ENCODE measurements around the gene CDH4. TPM values are rescaled to one million over a fixed set of nuclear protein-coding genes. Genes with fewer than 3 reads are reported as not detected.

The CDH4 gene
- total and polyA plus RNA-seq, 2 of the 13 experiments (the other 11 are each of a cell fraction or from before 2014, with no cell fraction given) = not detected

DNA sequence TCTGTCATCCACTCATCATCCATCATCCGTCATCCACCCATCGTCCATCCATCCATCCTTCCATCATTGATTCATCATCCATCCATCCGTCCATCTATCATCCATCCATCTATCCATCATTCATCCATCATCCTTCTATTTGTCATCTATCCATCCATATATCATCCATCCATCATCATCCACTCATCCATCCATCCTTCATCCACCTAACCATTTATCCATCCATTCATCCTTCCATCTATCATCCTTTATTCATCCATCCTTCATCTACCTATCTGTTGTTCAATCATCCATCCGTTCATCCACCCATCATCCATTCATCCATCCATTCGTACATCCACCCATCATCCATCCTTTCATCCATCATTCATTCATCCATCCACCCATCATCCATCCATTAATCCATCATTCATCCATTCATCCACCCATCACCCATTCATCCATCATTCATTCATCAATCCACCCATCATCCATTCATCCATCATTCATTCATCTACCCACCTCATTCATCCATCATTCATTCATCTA, 266.4 kb downstream of the CDH4 start (continued):
- TF ChIP-seq STAT6 (CRISPR knock-in tag; IDR thresholded peaks at IDR 0.05; ENCODE audit: borderline replicate concordance) = no peak
- no peak for TF ChIP-seq ZNF839 (CRISPR knock-in tag; IDR thresholded peaks at IDR 0.05; ENCODE audit: borderline replicate concordance)
- peak; percentile 71; the same call in 1 of the 2 replicates for TF ChIP-seq IKZF1 (IDR thresholded peaks at IDR 0.05)
- TF ChIP-seq FOXP1 (IDR thresholded peaks at IDR 0.05) = peak; percentile 59; the same call in 1 of the 2 replicates
- TF ChIP-seq FOXP1 (CRISPR knock-in tag; IDR thresholded peaks at IDR 0.05) = no peak
- TF ChIP-seq PLRG1 (conservative IDR thresholded peaks at IDR 0.05) = peak; percentile 67; the same call in 1 of the 2 replicates
- no peak for TF ChIP-seq NFE2 (CRISPR knock-in tag; IDR thresholded peaks at IDR 0.05)
- 0 out of 2 replicates have a peak, but pooled peaks have one; percentile 24 for TF ChIP-seq ARNT (IDR thresholded peaks at IDR 0.05)

- Histone ChIP-seq H3K27me3 (ENCODE audit: control insufficient read depth in 1 of 2, insufficient read depth in 2 of 2, low read length in 2 of 2) (peaks cover 13 to 81% of the 10 kb centered on the region in 2 experiments), H3K9ac (ENCODE audit: insufficient read depth, low read depth, low read length) (no peak overlapping the region), H3K4me3 (replicated peaks in 1 of 3; ENCODE audit: insufficient read depth in 1 of 3, low read depth in 2 of 3, low read length in 3 of 3) (no peak overlapping the region), H3K36me3 (replicated peaks in 1 of 2; ENCODE audit: control insufficient read depth in 1 of 2, insufficient read depth in 2 of 2, low read length in 2 of 2) (no peaks in the 10 kb centered on the region), H3K9me3 (ENCODE audit: low read length) (no peaks in the 10 kb centered on the region), H3K79me2 (ENCODE audit: insufficient read depth, low read length) (no peaks in the 10 kb centered on the region), H3K4me2 (ENCODE audit: low read depth, low read length) (no peak overlapping the region), H4K20me1 (ENCODE audit: insufficient read depth, low read length) (no peaks in the 10 kb centered on the region), H3K27ac (ENCODE audit: extremely low read length, insufficient read depth, low read length) (no peak overlapping the region), H2AFZ (ENCODE audit: low read length) (no peak overlapping the region), H3K4me1 (ENCODE audit: insufficient read depth, low read length) (no peaks in the 10 kb centered on the region)
- no peak for ATAC-seq
- in situ Hi-C loops (cut with HindIII; ENCODE audit: extremely low pct_ligation_motif_present, low pct_unique_long_range_greater_than_20kb) = no loop called here
- intact Hi-C loops (cut with micrococcal nuclease; ENCODE audit: unreplicated experiment) = no loop called here
- DNase-seq (ENCODE audit: low spot score) = no peak
- WGBS (ENCODE audit: low lambda C conversion rate) = 19% methylated on average over 17 of the region's 17 CpGs
- no TSS peak for BruUV-seq (replicated peaks)
- ChIA-PET CTCF (ENCODE audit: low intra/inter-chr PET ratio, low total read pairs) (no interaction called here), POLR2A (no interaction called here)
- no peak for FAIRE-seq
- no peak for TF ChIP-seq FOXA1 (IDR thresholded peaks at IDR 0.05)
- no peak for TF ChIP-seq FOXA1 (CRISPR knock-in tag; IDR thresholded peaks at IDR 0.05)
- TF ChIP-seq POLR2AphosphoS5 (IDR thresholded peaks at IDR 0.05; ENCODE audit: low read depth, low read length) = no peak
- TF ChIP-seq ATRX (CRISPR knock-in tag; IDR thresholded peaks at IDR 0.05; ENCODE audit: borderline replicate concordance) = no peak
- TF ChIP-seq ZNF512B (CRISPR knock-in tag; IDR thresholded peaks at IDR 0.05; ENCODE audit: borderline replicate concordance) = no peak
- TF ChIP-seq, protein P1, sequence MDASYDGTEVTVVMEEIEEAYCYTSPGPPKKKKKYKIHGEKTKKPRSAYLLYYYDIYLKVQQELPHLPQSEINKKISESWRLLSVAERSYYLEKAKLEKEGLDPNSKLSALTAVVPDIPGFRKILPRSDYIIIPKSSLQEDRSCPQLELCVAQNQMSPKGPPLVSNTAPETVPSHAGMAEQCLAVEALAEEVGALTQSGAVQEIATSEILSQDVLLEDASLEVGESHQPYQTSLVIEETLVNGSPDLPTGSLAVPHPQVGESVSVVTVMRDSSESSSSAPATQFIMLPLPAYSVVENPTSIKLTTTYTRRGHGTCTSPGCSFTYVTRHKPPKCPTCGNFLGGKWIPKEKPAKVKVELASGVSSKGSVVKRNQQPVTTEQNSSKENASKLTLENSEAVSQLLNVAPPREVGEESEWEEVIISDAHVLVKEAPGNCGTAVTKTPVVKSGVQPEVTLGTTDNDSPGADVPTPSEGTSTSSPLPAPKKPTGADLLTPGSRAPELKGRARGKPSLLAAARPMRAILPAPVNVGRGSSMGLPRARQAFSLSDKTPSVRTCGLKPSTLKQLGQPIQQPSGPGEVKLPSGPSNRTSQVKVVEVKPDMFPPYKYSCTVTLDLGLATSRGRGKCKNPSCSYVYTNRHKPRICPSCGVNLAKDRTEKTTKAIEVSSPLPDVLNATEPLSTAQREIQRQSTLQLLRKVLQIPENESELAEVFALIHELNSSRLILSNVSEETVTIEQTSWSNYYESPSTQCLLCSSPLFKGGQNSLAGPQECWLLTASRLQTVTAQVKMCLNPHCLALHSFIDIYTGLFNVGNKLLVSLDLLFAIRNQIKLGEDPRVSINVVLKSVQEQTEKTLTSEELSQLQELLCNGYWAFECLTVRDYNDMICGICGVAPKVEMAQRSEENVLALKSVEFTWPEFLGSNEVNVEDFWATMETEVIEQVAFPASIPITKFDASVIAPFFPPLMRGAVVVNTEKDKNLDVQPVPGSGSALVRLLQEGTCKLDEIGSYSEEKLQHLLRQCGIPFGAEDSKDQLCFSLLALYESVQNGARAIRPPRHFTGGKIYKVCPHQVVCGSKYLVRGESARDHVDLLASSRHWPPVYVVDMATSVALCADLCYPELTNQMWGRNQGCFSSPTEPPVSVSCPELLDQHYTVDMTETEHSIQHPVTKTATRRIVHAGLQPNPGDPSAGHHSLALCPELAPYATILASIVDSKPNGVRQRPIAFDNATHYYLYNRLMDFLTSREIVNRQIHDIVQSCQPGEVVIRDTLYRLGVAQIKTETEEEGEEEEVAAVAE (CRISPR knock-in tag; IDR thresholded peaks at IDR 0.05; ENCODE audit: borderline replicate concordance) = no peak
- no peak for TF ChIP-seq ZIK1 (CRISPR knock-in tag; IDR thresholded peaks at IDR 0.05; ENCODE audit: borderline replicate concordance, low read depth)
- TF ChIP-seq ZNF451 (CRISPR knock-in tag; IDR thresholded peaks at IDR 0.05) = no peak
Observed at GRCh38 chr20:61519488-61519887, 267.4 kb downstream of the CDH4 start.

Data from HepG2 (cell line).